GM18505 (cell line): ENCODE measurements around the gene RAD23A.

Experiments used
- ATAC-seq: cut with Tn5 transposase; IDR thresholded peaks from one replicate; pipeline ENCODE4 v1.9.1; 2021; ENCODE audit not compliant: unreplicated experiment
- POLR2A ChIP-seq: IDR thresholded peaks from 4 replicates; pipeline ENCODE4 v1.6.1; 2011; ENCODE audit warnings: borderline replicate concordance; ENCODE audit not compliant: insufficient read depth, insufficient read length; ENCODE audit errors: extremely low read depth

Gene RAD23A

GRCh38 chr19:13002166-13002898 lies 56.7 kb downstream of the RAD23A start:
- no peak for TF ChIP-seq POLR2A
- no peak for ATAC-seq

GRCh38 chr19:13003081-13003480 lies 57.4 kb downstream of the RAD23A start:
- TF ChIP-seq POLR2A = no peak
- ATAC-seq = no peak
